ENCODE measurements around the gene RBM11.

GRCh38 chr21:14239281-14239680, 23.3 kb downstream of the RBM11 start:
- TF ChIP-seq EP300 (IDR thresholded peaks at IDR 0.05) (no peak), CTCF (IDR thresholded peaks at IDR 0.05) (no peak), POLR2A (IDR thresholded peaks at IDR 0.05) (no peak), POLR2AphosphoS5 (IDR thresholded peaks at IDR 0.05) (no peak)

Measured in upper lobe of left lung (tissue), 4 donors.